ENCODE data around the gene DPEP3.

Gene DPEP3

DNA sequence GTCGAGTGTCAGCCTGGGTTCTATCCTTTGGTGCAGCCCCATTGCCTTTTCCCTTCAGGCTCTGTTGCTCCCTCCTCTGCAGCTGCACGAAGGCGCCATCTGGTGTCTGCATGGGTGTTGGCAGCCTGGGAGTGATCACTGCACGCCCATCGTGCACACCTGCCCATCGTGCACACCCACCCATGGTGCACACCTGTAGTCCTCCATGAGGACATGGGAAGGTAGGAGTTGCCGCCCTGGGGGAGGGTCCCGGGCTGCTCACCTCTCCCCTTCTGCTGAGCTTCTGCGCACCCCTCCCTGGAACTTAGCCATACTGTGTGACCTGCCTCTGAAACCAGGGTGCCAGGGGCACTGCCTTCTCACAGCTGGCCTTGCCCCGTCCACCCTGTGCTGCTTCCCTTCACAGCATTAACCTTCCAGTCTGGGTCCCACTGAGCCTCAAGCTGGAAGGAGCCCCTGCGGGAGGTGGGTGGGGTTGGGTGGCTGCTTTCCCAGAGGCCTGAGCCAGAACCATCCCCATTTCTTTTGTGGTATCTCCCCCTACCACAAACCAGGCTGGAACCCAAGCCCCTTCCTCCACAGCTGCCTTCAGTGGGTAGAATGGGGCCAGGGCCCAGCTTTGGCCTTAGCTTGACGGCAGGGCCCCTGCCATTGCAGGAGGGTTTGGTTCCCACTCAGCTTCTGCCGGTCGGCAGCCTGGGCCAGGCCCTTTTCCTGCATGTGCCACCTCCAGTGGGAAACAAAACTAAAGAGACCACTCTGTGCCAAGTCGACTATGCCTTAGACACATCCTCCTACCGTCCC, 51.5 kb downstream of the DPEP3 start:
- DNase-seq, result peak; percentile 79

DNA sequence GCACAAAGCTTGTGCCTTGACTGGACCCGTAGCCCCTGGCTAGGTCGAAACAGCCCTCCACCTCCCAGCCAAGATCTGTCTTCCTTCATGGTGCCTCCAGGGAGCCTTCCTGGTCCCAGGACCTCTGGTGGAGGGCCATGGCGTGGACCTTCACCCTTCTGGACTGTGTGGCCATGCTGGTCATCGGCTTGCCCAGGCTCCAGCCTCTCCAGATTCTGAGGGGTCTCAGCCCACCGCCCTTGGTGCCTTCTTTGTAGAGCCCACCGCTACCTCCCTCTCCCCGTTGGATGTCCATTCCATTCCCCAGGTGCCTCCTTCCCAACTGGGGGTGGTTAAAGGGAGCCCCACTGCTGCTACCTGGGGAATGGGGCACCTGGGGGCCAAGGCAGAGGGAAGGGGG, 52.2 kb downstream of the DPEP3 start:
- no peak for DNase-seq

DNA sequence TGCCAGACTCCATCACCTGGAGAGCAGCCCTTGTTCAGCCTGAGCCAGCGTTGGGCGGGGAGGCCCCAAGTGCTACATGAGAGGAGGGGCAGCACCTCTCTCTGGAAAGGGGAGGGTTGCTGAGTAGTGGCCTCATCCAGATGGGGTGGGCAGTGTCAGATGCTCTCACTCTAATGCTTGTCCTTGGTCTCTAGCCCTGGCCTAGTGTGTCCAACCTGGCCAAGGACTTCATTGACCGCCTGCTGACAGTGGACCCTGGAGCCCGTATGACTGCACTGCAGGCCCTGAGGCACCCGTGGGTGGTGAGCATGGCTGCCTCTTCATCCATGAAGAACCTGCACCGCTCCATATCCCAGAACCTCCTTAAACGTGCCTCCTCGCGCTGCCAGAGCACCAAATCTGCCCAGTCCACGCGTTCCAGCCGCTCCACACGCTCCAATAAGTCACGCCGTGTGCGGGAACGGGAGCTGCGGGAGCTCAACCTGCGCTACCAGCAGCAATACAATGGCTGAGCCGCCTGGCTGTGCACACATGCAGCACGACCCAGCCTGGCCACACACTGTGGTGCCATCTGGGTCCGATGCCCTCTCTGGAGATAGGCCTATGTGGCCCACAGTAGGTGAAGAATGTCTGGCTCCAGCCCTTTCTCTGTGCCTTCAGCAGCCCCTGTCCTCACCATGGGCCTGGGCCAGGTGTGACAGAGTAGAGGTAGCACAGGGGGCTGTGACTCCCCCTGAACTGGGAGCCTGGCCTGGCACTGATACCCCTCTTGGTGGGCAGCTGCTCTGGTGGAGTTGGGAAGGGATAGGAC, 53.0 kb downstream of the DPEP3 start:
- DNase-seq, result no peak

DNA sequence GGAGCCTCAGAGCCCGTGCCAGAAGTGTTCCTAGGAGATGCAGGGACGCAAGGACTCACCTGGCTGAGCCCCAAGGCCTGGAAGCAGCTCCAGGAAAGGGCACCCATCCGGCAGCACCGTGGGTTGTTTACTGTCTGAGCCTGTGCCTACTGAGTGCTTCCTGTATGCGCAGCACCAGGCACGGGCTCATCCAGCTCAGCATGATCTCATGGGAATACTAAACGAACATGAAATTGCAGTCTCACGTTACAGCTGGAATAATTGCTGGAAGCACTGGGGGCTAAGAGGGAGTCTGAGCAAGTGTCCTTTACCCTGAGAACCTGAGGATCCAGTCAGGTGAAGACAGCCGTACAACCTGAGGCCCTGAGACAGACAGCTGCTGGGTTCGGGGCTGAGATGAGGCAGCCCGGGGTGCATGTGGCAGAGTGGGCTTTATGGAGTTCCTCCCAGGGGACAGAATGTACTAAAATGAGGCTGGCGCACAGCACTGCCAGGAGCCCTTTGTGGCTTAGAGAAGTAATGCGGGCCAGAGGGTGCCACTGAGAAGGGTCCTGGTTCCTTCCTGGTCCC, 54.0 kb downstream of the DPEP3 start:
- peak; percentile 67 for DNase-seq
